ENCODE measurements around the gene TRIM63.

The TRIM63 gene

GRCh38 chr1:26034504-26035202, 32.8 kb downstream of the TRIM63 start:
- no peak for DNase-seq (ENCODE audit: low spot score)

GRCh38 chr1:26032656-26033357, 34.6 kb downstream of the TRIM63 start:
- no peak for DNase-seq (ENCODE audit: low spot score)

- DNase-seq (ENCODE audit: low spot score), result peak; percentile 80
Observed at GRCh38 chr1:26031611-26032220, 35.7 kb downstream of the TRIM63 start.

GRCh38 chr1:26031196-26031595, 36.2 kb downstream of the TRIM63 start:
- DNase-seq (ENCODE audit: low spot score), result no peak

GRCh38 chr1:26029864-26030481, 37.5 kb downstream of the TRIM63 start:
- DNase-seq (ENCODE audit: low spot score), result no peak

GRCh38 chr1:26029054-26029863, 38.2 kb downstream of the TRIM63 start:
- no peak for DNase-seq (ENCODE audit: low spot score)

GRCh38 chr1:26028490-26028980, 38.9 kb downstream of the TRIM63 start:
- DNase-seq (ENCODE audit: low spot score), result no peak

GRCh38 chr1:26027716-26028489, 39.5 kb downstream of the TRIM63 start:
- DNase-seq (ENCODE audit: low spot score), result no peak

- no peak for DNase-seq (ENCODE audit: low spot score)
Observed at GRCh38 chr1:26025517-26025916, 41.9 kb downstream of the TRIM63 start.

GRCh38 chr1:26025060-26025459, 42.4 kb downstream of the TRIM63 start:
- DNase-seq (ENCODE audit: low spot score), result no peak

- no peak for DNase-seq (ENCODE audit: low spot score)
Observed at GRCh38 chr1:26023826-26024225, 43.6 kb downstream of the TRIM63 start.

GRCh38 chr1:26023009-26023408, 44.4 kb downstream of the TRIM63 start:
- DNase-seq (ENCODE audit: low spot score), result no peak

GRCh38 chr1:26022404-26022779, 45.0 kb downstream of the TRIM63 start:
- no peak for DNase-seq (ENCODE audit: low spot score)

- peak; percentile 63 for DNase-seq (ENCODE audit: low spot score)
Observed at GRCh38 chr1:26021647-26022403, 45.6 kb downstream of the TRIM63 start, which contains the start of gene EXTL1. Gene EXTL1, plus strand, starts transcription at chr1:26021775. Its CDS starts 872 bp downstream, at chr1:26022647.

GRCh38 chr1:26020941-26021646, 46.3 kb downstream of the TRIM63 start:
- DNase-seq (ENCODE audit: low spot score), result no peak

- DNase-seq (ENCODE audit: low spot score), result peak; percentile 71
Observed at GRCh38 chr1:26020330-26020768, 47.1 kb downstream of the TRIM63 start.

GRCh38 chr1:26019641-26020315, 47.7 kb downstream of the TRIM63 start:
- no peak for DNase-seq (ENCODE audit: low spot score)

GRCh38 chr1:26017606-26018005, 49.8 kb downstream of the TRIM63 start:
- DNase-seq (ENCODE audit: low spot score), result no peak

Measured in AG20443 (cell line).